Stimulated activated CD4-positive, alpha-beta T cell treated with anti-CD3 and anti-CD28 coated beads, Interleukin-1b, Interleukin-23, amount 100 ng/mL, for 1 hour (primary cell): ENCODE results near the gene SLC15A3.

Experiments used
- DNase-seq, 2 donors: peaks; one replicate each; pipeline ENCODE4 v3.0.0-alpha.2; 2020; ENCODE audit warnings: low read depth in 2 of 2

Gene SLC15A3

GRCh38 chr11:60951904-60952741 lies at the start of gene SLC15A3:
Gene SLC15A3, minus strand, starts transcription at chr11:60952176. Its CDS starts 625 bp downstream, at chr11:60951551.
- DNase-seq: no peak

- no peak for DNase-seq
Measured at GRCh38 chr11:61000426-61000825, 48.5 kb upstream of the SLC15A3 start.

- no peak for DNase-seq
Measured at GRCh38 chr11:60996381-60997138, 44.6 kb upstream of the SLC15A3 start.

GRCh38 chr11:60995798-60996197 lies 43.8 kb upstream of the SLC15A3 start:
- no peak for DNase-seq

- no peak for DNase-seq
Measured at GRCh38 chr11:60994541-60995080, 42.6 kb upstream of the SLC15A3 start.

GRCh38 chr11:60993615-60994014 lies 41.6 kb upstream of the SLC15A3 start:
- DNase-seq: no peak

GRCh38 chr11:60992842-60993409 lies 41.0 kb upstream of the SLC15A3 start:
- no peak for DNase-seq

- DNase-seq: no peak
Measured at GRCh38 chr11:60991457-60991856, 39.5 kb upstream of the SLC15A3 start.

- DNase-seq: no peak
Measured at GRCh38 chr11:60989093-60989650, 37.2 kb upstream of the SLC15A3 start.

GRCh38 chr11:60988658-60989057 lies 36.7 kb upstream of the SLC15A3 start:
- DNase-seq: no peak

GRCh38 chr11:60987577-60988277 lies 35.8 kb upstream of the SLC15A3 start:
- no peak for DNase-seq

GRCh38 chr11:60985991-60986915 lies 34.3 kb upstream of the SLC15A3 start:
- peak; percentile 64 to 87 for DNase-seq

GRCh38 chr11:60985501-60985900 lies 33.5 kb upstream of the SLC15A3 start:
- no peak for DNase-seq

- DNase-seq: no peak
Measured at GRCh38 chr11:60984636-60985035, 32.7 kb upstream of the SLC15A3 start.

GRCh38 chr11:60984149-60984548 lies 32.2 kb upstream of the SLC15A3 start:
- no peak for DNase-seq

- DNase-seq: no peak
Measured at GRCh38 chr11:60982184-60982583, 30.2 kb upstream of the SLC15A3 start.

- no peak for DNase-seq
Measured at GRCh38 chr11:60981515-60981914, 29.5 kb upstream of the SLC15A3 start.

- DNase-seq: no peak
Measured at GRCh38 chr11:60978546-60979380, 26.8 kb upstream of the SLC15A3 start.

GRCh38 chr11:60977836-60978235 lies 25.9 kb upstream of the SLC15A3 start:
- no peak for DNase-seq
